GM12801 (cell line): ENCODE measurements around the gene NSMCE1.

ENCODE experiments used
- CTCF ChIP-seq: IDR thresholded peaks from one replicate; pipeline ENCODE4 v1.5.1; 2011; ENCODE audit warnings: control low read depth; ENCODE audit not compliant: insufficient read length; ENCODE audit errors: extremely low read depth

Gene NSMCE1

GRCh38 chr16:27246439-27246838, 22.1 kb downstream of the NSMCE1 start:
- TF ChIP-seq CTCF: no peak

GRCh38 chr16:27245276-27246172, 23.0 kb downstream of the NSMCE1 start:
- no peak for TF ChIP-seq CTCF

GRCh38 chr16:27244363-27244755, 24.2 kb downstream of the NSMCE1 start:
- TF ChIP-seq CTCF: no peak

- no peak for TF ChIP-seq CTCF
Measured at GRCh38 chr16:27243725-27244362, 24.7 kb downstream of the NSMCE1 start.

- no peak for TF ChIP-seq CTCF
Measured at GRCh38 chr16:27242868-27243590, 25.5 kb downstream of the NSMCE1 start.

- TF ChIP-seq CTCF: no peak
Measured at GRCh38 chr16:27242398-27242797, 26.2 kb downstream of the NSMCE1 start.

GRCh38 chr16:27241658-27242057, 26.9 kb downstream of the NSMCE1 start:
- TF ChIP-seq CTCF: no peak
